Bronchial epithelial cell (primary cell): ENCODE data around the gene CBX6. TPM values are rescaled to one million over a fixed set of nuclear protein-coding genes. Genes with fewer than 3 reads are reported as not detected.

ENCODE experiments used
- DNase-seq: peaks from one replicate; pipeline ENCODE4 v3.0.0-alpha.2; 2010; ENCODE audit warnings: low read depth
- FAIRE-seq: peaks from 2 replicates; lab custom pipeline; 2011; peaks lifted over from hg19 to GRCh38; lab: Jason Lieb, UNC
- H3K27me3 ChIP-seq: 2 replicates; pipeline ENCODE4 v1.5.1; 2011; ENCODE audit warnings: low read length; ENCODE audit not compliant: control insufficient read depth, insufficient read depth
- H3K36me3 ChIP-seq: 2 replicates; pipeline ENCODE4 v1.5.1; 2011; ENCODE audit warnings: low read length; ENCODE audit not compliant: control insufficient read depth, insufficient read depth
- H3K4me3 ChIP-seq: 2 replicates; pipeline ENCODE4 v1.5.1; 2011; ENCODE audit warnings: mild to moderate bottlenecking, low read depth, low read length, control low read depth
- total RNA-seq: library from RNA; depleted of rRNA; stranded (reverse); fragments of >200 nt; gene quantifications from 2 replicates; pipeline ENCODE4 v1.2.1, GENCODE V29; 2014
- TF ChIP-seq, protein P1 (sequence below): IDR thresholded peaks from 2 replicates; pipeline ENCODE4 v1.5.1; 2011; ENCODE audit warnings: mild to moderate bottlenecking, moderate library complexity, low read length, control low read depth, inconsistent platforms; ENCODE audit not compliant: insufficient read depth, severe bottlenecking

The CBX6 gene
- total RNA-seq, 1 donor from 2014 or later: 6.8 TPM

DNA sequence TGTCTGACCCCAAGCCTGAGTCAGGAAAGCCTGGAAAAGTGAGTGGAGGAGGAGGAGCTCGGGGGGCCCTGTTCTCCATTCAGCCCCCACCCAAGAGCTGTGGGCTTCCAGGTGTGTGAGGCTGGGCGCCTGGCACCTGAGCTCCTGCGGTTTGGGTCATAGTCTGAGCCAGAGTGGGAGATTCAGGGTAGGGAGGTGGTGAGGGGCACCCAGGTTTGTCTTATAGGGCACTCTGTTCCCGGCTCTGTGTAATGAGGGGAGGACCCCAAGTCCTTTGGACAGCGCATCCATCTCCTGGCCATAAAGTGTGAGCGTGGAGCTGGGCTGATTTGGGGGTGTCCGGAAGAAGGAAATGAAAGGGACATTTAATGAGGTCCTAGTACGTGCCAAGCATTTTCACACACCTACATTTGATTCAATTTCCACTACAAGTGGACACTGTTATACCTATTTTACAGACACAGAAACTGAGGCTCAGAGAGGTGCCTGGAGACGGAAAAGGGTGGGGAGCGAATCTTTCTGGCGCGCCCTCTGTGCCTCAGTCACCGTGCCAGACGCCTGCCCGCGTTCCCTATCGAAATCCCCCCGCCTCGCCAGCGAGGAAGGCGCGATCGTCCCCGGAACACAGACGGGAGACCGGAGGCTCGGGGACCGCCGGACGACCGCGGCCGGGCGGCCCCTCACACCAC, 29.4 kb downstream of the CBX6 start:
- FAIRE-seq (no peak), DNase-seq (no peak)
- TF ChIP-seq, protein P1, sequence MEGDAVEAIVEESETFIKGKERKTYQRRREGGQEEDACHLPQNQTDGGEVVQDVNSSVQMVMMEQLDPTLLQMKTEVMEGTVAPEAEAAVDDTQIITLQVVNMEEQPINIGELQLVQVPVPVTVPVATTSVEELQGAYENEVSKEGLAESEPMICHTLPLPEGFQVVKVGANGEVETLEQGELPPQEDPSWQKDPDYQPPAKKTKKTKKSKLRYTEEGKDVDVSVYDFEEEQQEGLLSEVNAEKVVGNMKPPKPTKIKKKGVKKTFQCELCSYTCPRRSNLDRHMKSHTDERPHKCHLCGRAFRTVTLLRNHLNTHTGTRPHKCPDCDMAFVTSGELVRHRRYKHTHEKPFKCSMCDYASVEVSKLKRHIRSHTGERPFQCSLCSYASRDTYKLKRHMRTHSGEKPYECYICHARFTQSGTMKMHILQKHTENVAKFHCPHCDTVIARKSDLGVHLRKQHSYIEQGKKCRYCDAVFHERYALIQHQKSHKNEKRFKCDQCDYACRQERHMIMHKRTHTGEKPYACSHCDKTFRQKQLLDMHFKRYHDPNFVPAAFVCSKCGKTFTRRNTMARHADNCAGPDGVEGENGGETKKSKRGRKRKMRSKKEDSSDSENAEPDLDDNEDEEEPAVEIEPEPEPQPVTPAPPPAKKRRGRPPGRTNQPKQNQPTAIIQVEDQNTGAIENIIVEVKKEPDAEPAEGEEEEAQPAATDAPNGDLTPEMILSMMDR: no peak
- no peak overlapping the region for H3K4me3 ChIP-seq
- no peaks in the 10 kb centered on the region for H3K36me3 ChIP-seq
- peaks cover 25% of the 10 kb centered on the region for H3K27me3 ChIP-seq

DNA sequence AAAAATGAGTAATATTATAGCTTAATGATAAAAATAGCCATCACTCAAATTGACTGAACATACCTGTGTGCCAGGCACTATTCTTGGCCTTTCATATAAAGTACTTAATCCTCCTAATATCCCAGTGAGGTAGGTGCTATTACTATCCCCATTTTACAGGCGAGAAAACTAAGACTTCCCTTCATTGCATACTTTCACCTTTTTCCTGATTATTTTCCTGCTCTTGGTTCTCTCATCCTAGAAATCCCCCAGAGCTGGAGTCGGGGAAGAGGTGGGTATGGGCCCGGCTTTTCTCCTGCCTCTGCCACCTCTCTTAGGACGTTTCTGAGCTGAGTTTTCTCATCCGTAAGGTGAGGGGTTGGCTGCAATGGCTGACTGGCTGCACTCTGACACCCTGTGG, 30.4 kb downstream of the CBX6 start:
- FAIRE-seq: no peak
- no peak for DNase-seq
- Histone ChIP-seq H3K36me3 (no peaks in the 10 kb centered on the region), H3K27me3 (peaks cover 25% of the 10 kb centered on the region), H3K4me3 (no peak overlapping the region)
- TF ChIP-seq, protein P1: no peak

DNA sequence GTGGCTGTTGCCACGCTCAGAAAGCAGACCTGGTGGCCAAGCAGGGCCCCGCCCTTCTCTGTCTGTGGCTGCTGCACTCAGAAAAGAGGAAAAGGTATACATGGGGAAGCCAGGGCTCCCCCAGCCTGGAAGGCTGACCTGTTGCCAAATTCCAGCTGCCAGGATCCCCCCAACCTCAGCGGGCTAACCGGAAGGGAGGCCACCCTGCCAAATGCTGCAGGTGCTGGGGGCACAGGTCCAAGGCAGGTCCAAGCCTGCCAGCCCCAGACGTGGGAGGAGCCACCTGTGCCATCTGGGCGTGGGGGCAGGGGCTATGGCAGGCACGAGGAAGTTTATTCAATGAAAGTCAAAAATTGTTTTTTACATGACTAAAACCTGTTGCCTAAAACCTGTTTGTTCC, 30.8 kb downstream of the CBX6 start:
- DNase-seq (no peak), FAIRE-seq (no peak)
- H3K4me3 ChIP-seq: no peak overlapping the region
- H3K36me3 ChIP-seq: no peaks in the 10 kb centered on the region
- peaks cover 25% of the 10 kb centered on the region for H3K27me3 ChIP-seq
- TF ChIP-seq, protein P1: no peak

DNA sequence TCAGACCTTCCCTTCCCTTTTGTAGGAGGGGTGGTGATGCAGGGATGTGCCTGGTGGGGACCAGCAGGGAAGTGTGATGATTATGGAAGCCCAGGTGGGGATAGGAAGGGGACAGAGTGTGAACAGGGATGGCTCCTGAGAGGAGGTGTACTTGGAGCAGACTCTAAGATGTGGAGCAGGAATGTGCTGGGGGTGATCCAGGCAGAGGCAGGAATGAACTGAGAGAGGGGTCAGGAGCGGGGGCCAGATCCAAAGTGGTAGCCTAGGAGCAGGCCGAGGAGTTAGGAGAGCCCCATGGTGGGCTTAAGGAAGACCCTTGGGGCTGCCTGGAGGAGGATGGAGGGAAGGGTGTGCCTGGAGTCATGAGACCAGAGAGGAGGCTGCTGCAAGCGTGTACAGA, 31.9 kb downstream of the CBX6 start:
- no peak for DNase-seq
- no peak overlapping the region for H3K4me3 ChIP-seq
- TF ChIP-seq, protein P1: no peak
- no peak for FAIRE-seq
- H3K36me3 ChIP-seq: no peaks in the 10 kb centered on the region
- H3K27me3 ChIP-seq: peaks cover 27% of the 10 kb centered on the region

DNA sequence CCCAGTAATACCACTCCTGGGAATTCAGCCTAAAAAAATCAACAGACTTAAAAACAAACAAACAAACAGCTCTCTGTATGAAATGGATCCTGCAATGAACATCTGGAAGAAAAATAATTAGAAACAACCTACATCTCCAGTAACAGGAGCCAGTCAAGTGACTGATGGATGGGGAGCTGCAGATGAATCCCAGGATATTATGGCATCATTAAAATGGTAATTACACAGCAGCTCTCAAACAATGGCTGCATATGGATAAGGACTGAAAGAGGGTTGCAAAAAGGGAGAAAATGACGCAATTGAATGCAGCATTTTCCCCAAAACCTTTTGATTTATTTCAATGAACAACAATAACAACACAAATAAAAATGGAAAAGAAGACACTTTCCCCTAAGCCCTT, 32.3 kb downstream of the CBX6 start:
- DNase-seq (no peak), FAIRE-seq (no peak)
- H3K27me3 ChIP-seq: peaks cover 24% of the 10 kb centered on the region
- TF ChIP-seq, protein P1: no peak
- no peaks in the 10 kb centered on the region for H3K36me3 ChIP-seq
- H3K4me3 ChIP-seq: no peak overlapping the region
